Measurements from ENCODE around the gene MARCHF7.
A peak's percentile ranks its signal among the peaks of the same experiment; 100 is the strongest.
"Not testable (repeated sequence)": the region's sequence is repeated elsewhere in the genome, so short reads cannot be mapped to it uniquely, and the experiment has no call there.

Gene MARCHF7

GRCh38 chr2:159712143-159712928 lies at the start of gene MARCHF7:
TSS of gene MARCHF7 (plus strand) at chr2:159712506. CDS start at chr2:159729023, 16,517 bp downstream.
- peak; percentile 94 for DNase-seq (ENCODE audit: low spot score)

- not testable (repeated sequence) for DNase-seq (ENCODE audit: low spot score)
Measured at GRCh38 chr2:159667423-159667822, 44.9 kb upstream of the MARCHF7 start.

- no peak for DNase-seq (ENCODE audit: low spot score)
Measured at GRCh38 chr2:159671047-159671446, 41.3 kb upstream of the MARCHF7 start.

GRCh38 chr2:159677654-159678053 lies 34.7 kb upstream of the MARCHF7 start:
- DNase-seq (ENCODE audit: low spot score) = peak; percentile 24

- DNase-seq (ENCODE audit: low spot score) = no peak
Measured at GRCh38 chr2:159680692-159681091, 31.6 kb upstream of the MARCHF7 start.

GRCh38 chr2:159683817-159684216 lies 28.5 kb upstream of the MARCHF7 start:
- no peak for DNase-seq (ENCODE audit: low spot score)

- DNase-seq (ENCODE audit: low spot score) = no peak
Measured at GRCh38 chr2:159684796-159685195, 27.5 kb upstream of the MARCHF7 start.

GRCh38 chr2:159694500-159695040 lies 17.7 kb upstream of the MARCHF7 start:
- no peak for DNase-seq (ENCODE audit: low spot score)

GRCh38 chr2:159695795-159696448 lies 16.4 kb upstream of the MARCHF7 start:
- no peak for DNase-seq (ENCODE audit: low spot score)

- DNase-seq (ENCODE audit: low spot score) = no peak
Measured at GRCh38 chr2:159703491-159703890, 8.8 kb upstream of the MARCHF7 start.

GRCh38 chr2:159706385-159706980 lies 5.8 kb upstream of the MARCHF7 start:
- no peak for DNase-seq (ENCODE audit: low spot score)

GRCh38 chr2:159708066-159708760 lies 4.1 kb upstream of the MARCHF7 start:
- no peak for DNase-seq (ENCODE audit: low spot score)

GRCh38 chr2:159710601-159711180 lies 1.6 kb upstream of the MARCHF7 start:
- DNase-seq (ENCODE audit: low spot score) = no peak

GRCh38 chr2:159711562-159712142 lies 654 bp upstream of the MARCHF7 start:
- no peak for DNase-seq (ENCODE audit: low spot score)

- DNase-seq (ENCODE audit: low spot score) = no peak
Measured at GRCh38 chr2:159712929-159713420, 669 bp downstream of the MARCHF7 start.

- DNase-seq (ENCODE audit: low spot score) = no peak
Measured at GRCh38 chr2:159713631-159714246, 1.4 kb downstream of the MARCHF7 start.

- no peak for DNase-seq (ENCODE audit: low spot score)
Measured at GRCh38 chr2:159714247-159714930, 2.1 kb downstream of the MARCHF7 start.

GRCh38 chr2:159715451-159715850 lies 3.1 kb downstream of the MARCHF7 start:
- DNase-seq (ENCODE audit: low spot score) = no peak

- not testable (repeated sequence) for DNase-seq (ENCODE audit: low spot score)
Measured at GRCh38 chr2:159716409-159716808, 4.1 kb downstream of the MARCHF7 start.

GRCh38 chr2:159716857-159717256 lies 4.6 kb downstream of the MARCHF7 start:
- no peak for DNase-seq (ENCODE audit: low spot score)
